ENCODE measurements around the gene TTLL3.
A peak's percentile ranks its signal among the peaks of the same experiment; 100 is the strongest.

Gene TTLL3

DNA sequence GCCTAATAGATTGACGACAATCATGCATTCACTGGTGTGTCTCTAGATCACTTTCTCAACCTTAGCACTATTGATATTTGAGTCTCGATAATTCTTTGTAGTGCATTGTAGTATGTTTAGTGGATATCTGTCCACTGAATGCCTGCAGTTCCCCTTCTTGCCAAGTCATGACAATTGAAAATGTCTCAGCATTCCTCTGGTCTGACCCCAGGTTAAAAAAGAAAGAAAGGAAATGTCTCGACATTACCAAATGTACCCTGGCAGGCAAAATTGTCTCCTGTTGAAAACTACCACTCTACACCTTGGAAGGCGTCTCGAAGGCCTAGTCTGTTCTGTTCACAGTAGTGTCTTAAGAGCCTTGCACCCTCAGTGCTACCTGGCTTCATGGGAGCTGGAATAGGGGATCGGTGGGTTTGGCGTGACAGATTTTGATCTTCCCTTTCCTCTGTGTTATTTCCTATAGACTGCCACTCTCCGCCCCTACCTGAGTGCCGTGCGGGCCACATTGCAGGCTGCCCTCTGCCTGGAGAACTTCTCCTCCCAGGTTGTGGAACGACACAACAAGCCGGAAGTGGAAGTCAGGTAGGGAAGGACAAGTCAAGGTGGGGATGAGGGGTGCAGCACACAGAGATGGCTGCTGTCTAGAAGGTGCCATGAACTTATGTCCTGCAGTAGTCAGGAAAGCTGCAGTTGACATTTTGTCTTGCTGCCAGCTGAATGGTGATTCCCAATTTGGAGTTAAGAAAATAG lies 12.7 kb upstream of the TTLL3 start:
- in situ Hi-C loops (cut with HindIII; ENCODE audit: low pct_ligation_motif_present, low pct_unique_long_range_greater_than_20kb, low sequenced_read_pairs), result no loop called here
- no peak for DNase-seq

DNA sequence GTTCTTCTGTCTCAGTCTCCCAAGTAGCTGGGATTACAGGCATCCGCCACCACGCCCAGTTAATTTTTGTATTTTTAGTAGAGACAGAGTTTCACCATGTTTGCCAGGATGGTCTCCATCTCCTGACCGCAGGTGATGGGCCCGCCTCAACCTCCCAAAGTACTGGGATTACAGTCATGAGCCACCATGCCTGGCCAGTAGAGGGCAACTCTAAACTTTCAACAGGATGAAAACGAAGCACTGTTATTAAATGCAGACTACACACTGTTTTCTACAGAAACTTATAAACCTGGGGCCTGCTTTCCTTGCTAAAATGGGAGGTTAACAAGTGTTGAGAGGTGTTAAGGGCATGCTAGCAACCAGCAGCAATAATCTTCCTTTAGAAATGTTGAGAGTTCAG lies 9.5 kb upstream of the TTLL3 start:
- in situ Hi-C loops (cut with HindIII; ENCODE audit: low pct_ligation_motif_present, low pct_unique_long_range_greater_than_20kb, low sequenced_read_pairs), result no loop called here
- no peak for DNase-seq

DNA sequence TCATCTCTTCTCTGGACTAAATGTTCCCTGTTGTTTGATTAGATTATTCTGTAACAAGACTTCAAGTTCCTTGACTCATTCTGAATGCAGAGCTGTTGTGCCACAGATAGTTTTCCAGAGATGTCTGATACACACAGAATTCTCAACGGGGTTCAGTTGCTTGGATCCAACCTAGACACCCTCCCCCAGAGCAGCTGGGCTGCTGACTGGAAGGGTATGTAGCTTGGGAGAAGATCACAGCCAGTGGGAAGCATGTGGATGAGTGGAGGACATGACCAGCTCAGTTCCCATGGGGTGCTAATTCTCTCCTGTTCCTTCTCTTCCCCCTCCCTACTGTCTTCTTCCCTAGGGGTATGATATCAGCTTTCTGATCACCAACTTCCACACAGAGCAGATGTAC lies 6.6 kb upstream of the TTLL3 start:
- DNase-seq, result no peak
- in situ Hi-C loops (cut with HindIII; ENCODE audit: low pct_ligation_motif_present, low pct_unique_long_range_greater_than_20kb, low sequenced_read_pairs), result no loop called here

GRCh38 chr3:9804996-9805395 lies 5.1 kb upstream of the TTLL3 start:
- DNase-seq, result no peak
- in situ Hi-C loops (cut with HindIII; ENCODE audit: low pct_ligation_motif_present, low pct_unique_long_range_greater_than_20kb, low sequenced_read_pairs), result no loop called here

- in situ Hi-C loops (cut with HindIII; ENCODE audit: low pct_ligation_motif_present, low pct_unique_long_range_greater_than_20kb, low sequenced_read_pairs), result no loop called here
- DNase-seq, result no peak
Measured at GRCh38 chr3:9806137-9806536, 3.9 kb upstream of the TTLL3 start.

GRCh38 chr3:9806688-9807589 lies 3.1 kb upstream of the TTLL3 start:
- in situ Hi-C loops (cut with HindIII; ENCODE audit: low pct_ligation_motif_present, low pct_unique_long_range_greater_than_20kb, low sequenced_read_pairs), result no loop called here
- no peak for DNase-seq

- no peak for DNase-seq
- in situ Hi-C loops (cut with HindIII; ENCODE audit: low pct_ligation_motif_present, low pct_unique_long_range_greater_than_20kb, low sequenced_read_pairs), result no loop called here
Measured at GRCh38 chr3:9807981-9808344, 2.1 kb upstream of the TTLL3 start.

- peak; percentile 51 for DNase-seq
- in situ Hi-C loops (cut with HindIII; ENCODE audit: low pct_ligation_motif_present, low pct_unique_long_range_greater_than_20kb, low sequenced_read_pairs), result no loop called here
Measured at GRCh38 chr3:9808345-9809037, 1.6 kb upstream of the TTLL3 start.

- in situ Hi-C loops (cut with HindIII; ENCODE audit: low pct_ligation_motif_present, low pct_unique_long_range_greater_than_20kb, low sequenced_read_pairs), result no loop called here
- no peak for DNase-seq
Measured at GRCh38 chr3:9809239-9809614, 835 bp upstream of the TTLL3 start.

- in situ Hi-C loops (cut with HindIII; ENCODE audit: low pct_ligation_motif_present, low pct_unique_long_range_greater_than_20kb, low sequenced_read_pairs), result no loop called here
- no peak for DNase-seq
Measured at GRCh38 chr3:9810433-9810770, 340 bp downstream of the TTLL3 start.

DNA sequence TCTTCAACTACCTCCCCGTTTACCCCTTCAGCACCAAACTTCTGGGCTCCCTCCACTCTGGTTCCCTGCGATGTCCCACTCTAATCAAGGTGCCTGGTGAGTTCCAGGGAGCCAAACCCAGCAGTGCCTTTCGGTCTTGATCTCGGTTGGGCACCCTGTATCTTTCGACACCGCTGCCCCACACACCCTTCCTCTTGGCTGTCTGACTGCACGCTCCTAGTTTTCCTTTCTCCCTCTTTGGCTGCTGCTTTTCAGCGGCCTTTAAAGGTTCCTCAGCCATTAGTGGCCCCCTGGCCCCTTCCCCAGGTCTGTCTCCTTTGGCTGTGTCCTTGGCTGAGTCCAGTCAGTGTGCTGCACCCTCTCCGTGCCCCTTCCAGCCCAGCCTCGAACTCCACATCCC lies 784 bp downstream of the TTLL3 start:
- in situ Hi-C loops (cut with HindIII; ENCODE audit: low pct_ligation_motif_present, low pct_unique_long_range_greater_than_20kb, low sequenced_read_pairs), result no loop called here
- no peak for DNase-seq

DNA sequence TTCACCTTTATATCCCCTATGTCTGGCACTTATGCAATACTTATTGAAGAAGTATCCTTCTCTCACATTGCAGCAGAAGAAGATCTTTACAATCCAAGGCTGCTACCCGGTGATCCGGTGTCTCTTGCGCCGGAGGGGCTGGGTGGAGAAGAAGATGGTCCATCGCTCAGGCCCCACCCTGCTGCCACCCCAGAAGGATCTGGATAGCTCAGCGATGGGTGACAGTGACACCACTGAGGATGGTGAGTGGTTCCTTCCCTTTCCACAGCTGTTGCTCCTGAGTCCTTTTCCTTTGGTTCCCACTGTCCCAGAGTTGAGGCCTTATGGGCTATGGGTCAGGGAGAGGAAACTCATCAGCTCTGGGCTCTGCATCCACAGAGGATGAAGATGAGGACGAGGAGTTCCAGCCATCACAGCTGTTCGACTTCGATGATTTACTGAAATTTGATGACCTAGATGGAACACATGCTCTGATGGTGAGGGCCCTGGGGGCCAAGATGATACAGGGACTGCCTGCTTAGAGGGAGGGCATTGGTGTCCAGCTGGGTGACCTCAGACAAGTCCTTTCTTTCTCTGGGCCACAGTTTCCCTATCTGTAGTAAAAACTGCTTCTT lies 2.9 kb downstream of the TTLL3 start:
- DNase-seq, result no peak
- in situ Hi-C loops (cut with HindIII; ENCODE audit: low pct_ligation_motif_present, low pct_unique_long_range_greater_than_20kb, low sequenced_read_pairs), result no loop called here

DNA sequence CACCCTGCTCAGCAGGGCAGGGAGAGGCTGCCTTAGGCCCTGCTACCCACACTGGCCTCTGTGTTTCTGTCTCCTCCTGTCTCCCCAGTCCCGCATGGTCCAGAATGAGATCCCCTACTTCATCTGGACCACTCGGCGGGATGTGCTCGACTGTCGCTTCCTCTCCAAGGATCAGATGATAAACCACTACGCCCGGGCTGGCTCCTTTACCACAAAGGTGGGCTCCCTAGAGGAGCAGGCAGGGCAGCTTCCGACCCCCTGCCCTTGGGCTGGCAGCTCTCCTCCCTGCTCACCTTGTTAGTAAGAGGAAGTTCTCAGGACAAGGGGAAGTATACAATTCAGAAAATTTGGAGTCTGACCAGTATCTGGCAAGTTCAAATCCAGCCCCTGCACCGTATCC lies 5.9 kb downstream of the TTLL3 start:
- no peak for DNase-seq
- in situ Hi-C loops (cut with HindIII; ENCODE audit: low pct_ligation_motif_present, low pct_unique_long_range_greater_than_20kb, low sequenced_read_pairs), result no loop called here

GRCh38 chr3:9817436-9817835 lies 7.4 kb downstream of the TTLL3 start:
- in situ Hi-C loops (cut with HindIII; ENCODE audit: low pct_ligation_motif_present, low pct_unique_long_range_greater_than_20kb, low sequenced_read_pairs), result no loop called here
- DNase-seq, result no peak

DNA sequence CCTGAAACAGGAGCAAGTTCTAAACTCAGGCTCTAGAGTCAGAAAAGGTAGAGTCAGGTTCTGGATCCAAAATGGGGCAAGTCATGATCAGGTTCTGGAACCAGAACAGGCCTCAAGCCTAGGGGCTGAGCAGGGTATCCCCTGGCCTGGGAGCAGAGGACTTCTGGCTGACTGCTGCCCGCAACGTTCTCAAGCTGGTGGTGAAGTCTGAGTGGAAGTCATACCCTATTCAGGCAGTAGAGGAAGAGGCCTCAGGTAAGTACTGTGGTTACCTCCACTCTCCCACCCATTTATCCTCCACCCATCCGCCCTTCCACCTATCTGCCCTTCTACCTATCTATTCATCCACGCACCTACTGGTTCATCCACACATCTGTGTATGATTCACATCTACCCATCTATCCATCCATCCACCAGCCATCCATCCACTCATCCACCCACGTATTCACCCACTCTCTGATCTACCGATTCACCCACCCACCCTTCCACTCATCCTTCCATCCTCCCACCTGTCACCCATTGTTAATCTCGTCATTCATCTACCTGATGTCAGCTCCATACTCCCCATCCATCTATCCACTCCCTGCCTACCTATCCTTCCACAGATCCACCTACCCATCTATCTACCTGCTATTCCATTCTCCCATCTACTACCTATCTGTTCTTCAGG lies 8.7 kb downstream of the TTLL3 start:
- in situ Hi-C loops (cut with HindIII; ENCODE audit: low pct_ligation_motif_present, low pct_unique_long_range_greater_than_20kb, low sequenced_read_pairs), result no loop called here
- DNase-seq, result no peak

DNA sequence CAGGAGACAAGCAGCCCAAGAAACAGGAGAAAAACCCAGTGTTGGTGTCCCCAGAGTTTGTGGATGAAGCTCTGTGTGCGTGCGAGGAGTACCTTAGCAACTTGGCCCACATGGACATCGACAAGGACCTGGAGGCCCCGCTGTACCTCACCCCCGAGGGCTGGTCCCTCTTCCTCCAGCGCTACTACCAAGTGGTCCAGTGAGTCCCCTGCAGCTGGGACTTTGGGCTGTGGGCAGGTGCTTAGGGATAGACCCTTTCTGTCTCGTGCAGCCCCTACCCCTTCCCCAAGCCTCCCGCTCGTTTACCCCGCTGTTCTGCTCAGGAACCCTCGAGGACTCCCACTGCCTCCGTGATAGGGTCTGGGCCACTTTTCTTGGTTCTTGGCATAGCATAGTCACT lies 10.5 kb downstream of the TTLL3 start:
- DNase-seq, result no peak
- in situ Hi-C loops (cut with HindIII; ENCODE audit: low pct_ligation_motif_present, low pct_unique_long_range_greater_than_20kb, low sequenced_read_pairs), result no loop called here

DNA sequence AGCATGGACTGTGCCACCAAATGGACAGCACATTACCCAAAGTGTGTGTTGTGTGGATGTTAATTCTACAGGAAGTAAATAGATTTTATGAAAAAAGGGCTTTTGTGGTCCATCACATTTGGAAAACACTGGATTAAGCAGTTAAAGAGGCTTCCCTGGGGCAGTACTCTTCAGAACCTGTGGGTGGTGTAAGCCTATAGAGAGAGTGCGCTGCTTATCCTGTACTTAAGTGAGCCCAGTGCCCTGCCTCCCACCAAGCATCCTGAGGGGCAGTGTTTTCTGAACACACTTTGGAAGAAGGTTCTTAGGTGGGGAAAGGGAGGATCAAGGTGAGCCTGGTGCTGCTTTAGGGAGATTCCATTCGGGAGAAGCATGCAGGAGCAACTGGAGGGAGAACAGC lies 10.9 kb downstream of the TTLL3 start:
- in situ Hi-C loops (cut with HindIII; ENCODE audit: low pct_ligation_motif_present, low pct_unique_long_range_greater_than_20kb, low sequenced_read_pairs), result no loop called here
- DNase-seq, result peak; percentile 12

DNA sequence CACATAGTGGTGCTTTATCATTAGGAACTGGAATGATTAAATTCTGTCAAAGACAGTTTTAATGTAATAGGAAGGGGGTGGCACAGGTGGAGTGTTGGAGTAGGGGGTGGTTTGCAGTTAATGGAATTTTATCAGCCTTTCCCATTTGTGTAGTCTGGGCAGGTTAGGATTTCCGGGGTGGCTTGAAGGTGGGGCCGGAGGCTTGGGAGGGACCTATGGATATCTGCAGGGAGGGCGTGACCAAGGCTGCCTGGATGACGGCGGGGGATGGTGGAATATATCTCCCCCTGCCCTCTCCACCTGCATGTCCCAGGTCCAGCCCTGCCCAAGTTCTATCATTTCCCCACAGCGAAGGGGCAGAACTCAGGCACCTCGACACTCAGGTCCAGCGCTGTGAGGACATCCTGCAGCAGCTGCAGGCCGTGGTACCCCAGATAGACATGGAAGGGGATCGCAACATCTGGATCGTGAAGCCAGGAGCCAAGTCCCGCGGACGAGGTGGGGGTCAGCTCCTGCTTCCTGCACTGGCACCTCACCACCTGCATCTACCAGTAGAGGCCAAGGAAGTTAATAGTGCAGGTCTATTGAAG lies 15.5 kb downstream of the TTLL3 start:
- in situ Hi-C loops (cut with HindIII; ENCODE audit: low pct_ligation_motif_present, low pct_unique_long_range_greater_than_20kb, low sequenced_read_pairs), result no loop called here
- no peak for DNase-seq
